ENCODE results near the gene ONECUT1. TPM values are rescaled to one million over a fixed set of nuclear protein-coding genes. Genes with fewer than 3 reads are reported as not detected.

ONECUT1 gene
- total and polyA plus RNA-seq, 2 of the 8 experiments (the other 6 are each of a cell fraction or from before 2014, with no cell fraction given), result 0.65 to 6.4 TPM

GRCh38 chr15:52726195-52726594 is 63.9 kb downstream of the ONECUT1 start:
- no peaks in the 10 kb centered on the region for H3K79me2 ChIP-seq (ENCODE audit: control insufficient read depth in 1 of 2, insufficient read depth in 2 of 2, low read length in 2 of 2)

More at GRCh38 chr15:52726195-52726594, 63.9 kb downstream of the ONECUT1 start:
- ChIA-PET CTCF (ENCODE audit: partially characterized antibody) (interaction anchor here (1.1 kb wide), 1 partner anchor 8 kb away, joined by 3 read pairs; no protein-coding TSS in a partner anchor), POLR2A (ENCODE audit: partially characterized antibody) (no interaction called here)
- FAIRE-seq, result no peak
- Histone ChIP-seq H2BK12ac (ENCODE audit: low read depth, low read length) (no peak overlapping the region), H3K56ac (replicated peaks; ENCODE audit: insufficient read length, low read depth, low read length) (no peak overlapping the region), H2BK15ac (ENCODE audit: low read length) (no peak overlapping the region), H4K91ac (replicated peaks; ENCODE audit: insufficient read length, low read length) (no peak overlapping the region), H4K5ac (ENCODE audit: insufficient read length, low read depth, low read length) (no peak overlapping the region), H2BK120ac (replicated peaks; ENCODE audit: low read depth, low read length) (no peak overlapping the region), H3K4ac (replicated peaks; ENCODE audit: insufficient read length, low read depth, low read length) (no peak overlapping the region), H3K79me1 (ENCODE audit: low read depth, low read length) (no peaks in the 10 kb centered on the region; the same call in 1 of the 2 replicates), H3K27ac (ENCODE audit: low read depth, low read length) (no peak overlapping the region), H3K23ac (ENCODE audit: insufficient read length) (no peak overlapping the region), H3K18ac (ENCODE audit: extremely low read depth, low read length) (no peak overlapping the region), H2AFZ (ENCODE audit: low read length) (no peak overlapping the region), H3K4me3 (ENCODE audit: extremely low read depth in 1 of 4, insufficient read depth in 2 of 4, low read depth in 3 of 4, low read length in 4 of 4) (no peak overlapping the region), H2BK5ac (ENCODE audit: low read depth, low read length) (no peak overlapping the region), H3K36me3 (ENCODE audit: control insufficient read depth in 2 of 4, insufficient read depth in 4 of 4, low read length in 3 of 4) (no peaks in the 10 kb centered on the region), H3K4me2 (ENCODE audit: insufficient read depth in 1 of 2, low read depth in 2 of 2, low read length in 2 of 2) (no peak overlapping the region), H3K23me2 (ENCODE audit: low read depth, low read length) (no peaks in the 10 kb centered on the region), H3K9me3 (ENCODE audit: insufficient read depth in 2 of 2, low read depth in 1 of 2, low read length in 1 of 2) (no peaks in the 10 kb centered on the region), H3K4me1 (replicated peaks in 1 of 4; ENCODE audit: control insufficient read depth in 3 of 4, insufficient read depth in 4 of 4, low read length in 3 of 4) (no peaks in the 10 kb centered on the region), H2AK5ac (ENCODE audit: low read depth, low read length) (no peak overlapping the region), H3K9ac (replicated peaks in 1 of 4; ENCODE audit: extremely low read depth in 1 of 4, low read depth in 3 of 4, low read length in 3 of 4) (no peak overlapping the region), H4K20me1 (replicated peaks in 1 of 2; ENCODE audit: control insufficient read depth in 1 of 2, insufficient read depth in 2 of 2, low read length in 2 of 2) (no peaks in the 10 kb centered on the region), H2BK20ac (ENCODE audit: low read length) (no peak overlapping the region), H3K14ac (ENCODE audit: insufficient read length) (no peak overlapping the region), H4K8ac (ENCODE audit: extremely low read depth, insufficient read depth, low read length) (no peak overlapping the region), H3K27me3 (replicated peaks in 1 of 4; ENCODE audit: control insufficient read depth in 3 of 4, extremely low read depth in 1 of 4, insufficient read depth in 3 of 4, low read length in 3 of 4) (no peaks in the 10 kb centered on the region; a peak in 1 of 7 replicates)
- WGBS, 2 experiments (ENCODE audit: extremely low coverage in 1 of 2, insufficient coverage in 1 of 2, insufficient read length in 1 of 2, insufficient replicate concordance in 2 of 2, low coverage in 1 of 2, low lambda C conversion rate in 2 of 2, missing lambda C conversion rate in 1 of 2), result 81% methylated on average over 2 of the region's 2 CpGs; no CpG with 5 or more reads in 1 of the 2 experiments
- TF ChIP-seq MAFK (IDR thresholded peaks at IDR 0.05; ENCODE audit: low read depth, low read length) (no peak), SAP30 (IDR thresholded peaks at IDR 0.05; ENCODE audit: insufficient read depth, insufficient replicate concordance, low read length) (no peak), TBP (IDR thresholded peaks at IDR 0.05; ENCODE audit: low read depth, low read length) (no peak), POLR2AphosphoS5 (IDR thresholded peaks at IDR 0.05; ENCODE audit: low read depth, low read length) (no peak), CBX5 (IDR thresholded peaks at IDR 0.05; ENCODE audit: low read depth, low read length) (no peak), SIRT6 (IDR thresholded peaks at IDR 0.05; ENCODE audit: low read length) (no peak), JUND (IDR thresholded peaks at IDR 0.05; ENCODE audit: low read length) (no peak), BACH1 (IDR thresholded peaks at IDR 0.05; ENCODE audit: low read length) (no peak), CBX8 (IDR thresholded peaks at IDR 0.05; ENCODE audit: borderline replicate concordance, low read depth, low read length) (no peak), SP2 (IDR thresholded peaks at IDR 0.05; ENCODE audit: low read length) (no peak), CTCF (IDR thresholded peaks at IDR 0.05; ENCODE audit: control extremely low read depth in 1 of 3, insufficient read depth in 1 of 3, low read depth in 1 of 3, low read length in 3 of 3) (no peak), POLR2A (IDR thresholded peaks at IDR 0.05; ENCODE audit: control extremely low read depth in 1 of 2, low read depth in 2 of 2, low read length in 2 of 2) (no peak)
- DNase-seq (ENCODE audit: low read depth in 1 of 2, low spot score in 2 of 2), result no peak
